Ishikawa (cell line): ENCODE measurements around the gene AK5.

Experiments
- CEBPB ChIP-seq: IDR thresholded peaks from 2 replicates; pipeline ENCODE4 v1.6.1; 2012
- CREB1 ChIP-seq: IDR thresholded peaks from 2 replicates; pipeline ENCODE4 v1.6.1; 2012; ENCODE audit warnings: low read depth
- EGR1 ChIP-seq: IDR thresholded peaks from 2 replicates; pipeline ENCODE4 v1.6.1; 2012
- EP300 ChIP-seq: IDR thresholded peaks from 2 replicates; pipeline ENCODE4 v1.6.1; 2012; ENCODE audit warnings: borderline replicate concordance
- FOXM1 ChIP-seq: IDR thresholded peaks from 2 replicates; pipeline ENCODE4 v1.6.1; 2012; ENCODE audit warnings: low read depth, borderline replicate concordance
- MAX ChIP-seq: IDR thresholded peaks from 2 replicates; pipeline ENCODE4 v1.6.1; 2012
- NFIC ChIP-seq: IDR thresholded peaks from 2 replicates; pipeline ENCODE4 v1.6.1; 2012
- RAD21 ChIP-seq: IDR thresholded peaks from 2 replicates; pipeline ENCODE4 v1.6.1; 2012; ENCODE audit warnings: low read depth
- REST ChIP-seq: IDR thresholded peaks from 2 replicates; pipeline ENCODE4 v1.6.1; 2012; ENCODE audit warnings: low read depth, mild to moderate bottlenecking
- TAF1 ChIP-seq: IDR thresholded peaks from 2 replicates; pipeline ENCODE4 v1.6.1; 2012; ENCODE audit warnings: low read depth, mild to moderate bottlenecking
- TCF12 ChIP-seq: IDR thresholded peaks from 2 replicates; pipeline ENCODE4 v1.6.1; 2012; ENCODE audit warnings: low read depth
- TEAD4 ChIP-seq: IDR thresholded peaks from 2 replicates; pipeline ENCODE4 v1.6.1; 2012
- USF1 ChIP-seq: IDR thresholded peaks from 2 replicates; pipeline ENCODE4 v1.6.1; 2012
- YY1 ChIP-seq: IDR thresholded peaks from 2 replicates; pipeline ENCODE4 v1.6.1; 2012; ENCODE audit warnings: low read depth
- ZBTB7A ChIP-seq: IDR thresholded peaks from 2 replicates; pipeline ENCODE4 v1.6.1; 2012; ENCODE audit warnings: low read depth

The AK5 gene

GRCh38 chr1:77584884-77585283 lies 303.1 kb downstream of the AK5 start:
- TF ChIP-seq EGR1 = no peak

- TF ChIP-seq USF1 (no peak), EGR1 (no peak), ZBTB7A (no peak), TAF1 (no peak), TCF12 (no peak), MAX (no peak), CREB1 (no peak), YY1 (no peak), FOXM1 (no peak), TEAD4 (no peak), REST (no peak), NFIC (no peak), RAD21 (no peak), CEBPB (no peak)
Observed at GRCh38 chr1:77585610-77586314, 303.9 kb downstream of the AK5 start.

GRCh38 chr1:77589231-77589630 lies 307.4 kb downstream of the AK5 start:
- no peak for TF ChIP-seq FOXM1
- no peak for TF ChIP-seq CREB1
- no peak for TF ChIP-seq ZBTB7A
- no peak for TF ChIP-seq USF1
- no peak for TF ChIP-seq MAX
- no peak for TF ChIP-seq YY1

- TF ChIP-seq USF1 (no peak), EP300 (no peak), MAX (no peak), CEBPB (no peak), FOXM1 (no peak), ZBTB7A (no peak), NFIC (no peak), TEAD4 (no peak)
Observed at GRCh38 chr1:77590651-77591050, 308.8 kb downstream of the AK5 start.

- TF ChIP-seq CREB1 (no peak), TEAD4 (no peak), NFIC (no peak), EGR1 (no peak)
Observed at GRCh38 chr1:77592906-77593305, 311.1 kb downstream of the AK5 start.

- TF ChIP-seq TAF1 (no peak), MAX (no peak), EGR1 (no peak), USF1 (no peak), FOXM1 (no peak), EP300 (no peak), TEAD4 (no peak), ZBTB7A (no peak), CEBPB (no peak), YY1 (no peak)
Observed at GRCh38 chr1:77594366-77595112, 312.7 kb downstream of the AK5 start.

- TF ChIP-seq EP300 (no peak), MAX (no peak), REST (no peak), TAF1 (no peak), CEBPB (no peak), TEAD4 (no peak), ZBTB7A (no peak), YY1 (no peak), USF1 (no peak), EGR1 (no peak), RAD21 (no peak), CREB1 (no peak), NFIC (no peak), TCF12 (no peak), FOXM1 (no peak)
Observed at GRCh38 chr1:77597310-77597709, 315.5 kb downstream of the AK5 start.
